Body of pancreas (tissue), 4 donors: Measurements from ENCODE around the gene ABI3BP.

Source experiments
- CTCF ChIP-seq, 7 experiments: fragments of 450-650 bp in 4 of 7; fragments of 200-600 bp in 3 of 7; sonication (generic) in 3 of 7; IDR thresholded peaks; one replicate each; pipeline ENCODE4 v1.5.1; 2016 to 2019; ENCODE audit warnings: antibody characterized with exemption in 7 of 7
- POLR2A ChIP-seq, 3 donors: fragments of 450-650 bp; IDR thresholded peaks; one replicate each; pipeline ENCODE4 v1.6.1; 2016; ENCODE audit warnings: antibody characterized with exemption in 3 of 3, mild to moderate bottlenecking in 2 of 3

GRCh38 chr3:100966049-100966491 lies 27.2 kb downstream of the ABI3BP start:
- TF ChIP-seq CTCF (IDR thresholded peaks at IDR 0.05) = no peak
- TF ChIP-seq POLR2A (IDR thresholded peaks at IDR 0.05) = no peak
